Ovary (tissue), 9 donors: ENCODE data around the gene UBFD1. TPM values are rescaled to one million over a fixed set of nuclear protein-coding genes. Genes with fewer than 3 reads are reported as not detected.
"Not testable (repeated sequence)": the region's sequence is repeated elsewhere in the genome, so short reads cannot be mapped to it uniquely, and the experiment has no call there.

ENCODE experiments used
- DNase-seq, 5 donors: peaks; one replicate each; pipeline ENCODE4 v3.0.0-alpha.2; 2019 to 2020
- H3K27ac ChIP-seq, 2 donors: fragments of 200-600 bp; one replicate each; pipeline versions ENCODE4 v1.5.1 to v1.8.0; 2019 to 2022
- H3K27me3 ChIP-seq: fragments of 200-600 bp; one replicate; pipeline ENCODE4 v1.8.0; 2022
- H3K36me3 ChIP-seq: fragments of 200-600 bp; sonication (generic); one replicate; pipeline ENCODE4 v1.5.1; 2019
- H3K4me1 ChIP-seq: one replicate; pipeline ENCODE4 v1.8.1; 2013; ENCODE audit warnings: mild to moderate bottlenecking, moderate library complexity; ENCODE audit not compliant: insufficient read depth
- H3K4me3 ChIP-seq: fragments of 200-600 bp; sonication (generic); one replicate; pipeline ENCODE4 v1.5.1; 2017
- H3K9me3 ChIP-seq, 2 donors: fragments of 200-600 bp in 1 of 2; sonication (generic) in 1 of 2; one replicate each; pipeline versions ENCODE4 v1.5.1 to v1.8.1; 2013 to 2019; ENCODE audit warnings: mild to moderate bottlenecking in 1 of 2, moderate library complexity in 1 of 2
- CTCF ChIP-seq, 3 donors: fragments of 450-650 bp in 2 of 3; fragments of 200-600 bp in 1 of 3; IDR thresholded peaks; one replicate each; pipeline versions ENCODE4 v1.5.1 to v1.8.0; 2016 to 2022; ENCODE audit warnings: antibody characterized with exemption in 3 of 3, mild to moderate bottlenecking in 1 of 3
- EP300 ChIP-seq: sonication (generic); formaldehyde crosslinking; IDR thresholded peaks from one replicate; pipeline ENCODE4 v1.6.1; 2017; ENCODE audit warnings: antibody characterized with exemption
- POLR2A ChIP-seq: fragments of 450-650 bp; IDR thresholded peaks from one replicate; pipeline ENCODE4 v1.6.1; 2017; ENCODE audit warnings: antibody characterized with exemption, mild to moderate bottlenecking, moderate library complexity
- WGBS, 3 donors: extraction: QIAGEN DNeasy Blood & Tissue Kit in 1 of 3; methylation state at CpG; one replicate each; pipeline versions ENCODE4 v1.1.5 to v1.1.7; 2013 to 2017; 5-methylcytosine and 5-hydroxymethylcytosine counted together
- intact Hi-C, 4 donors: fragments of 100-400 bp; cut with DNase I; formaldehyde crosslinking; loops; one replicate each; pipeline versions ENCODE4 v1.11.0 to v1.15.1; 2022 to 2023
- polyA plus RNA-seq, 2 donors: library from polyadenylated mRNA; stranded (reverse); fragments of 200-250 nt in 1 of 2; fragments of 350-450 nt in 1 of 2; fragmentation: Illumina TruSeq in 1 of 2; extraction: RNeasy Lipid Tissue Mini Kit (QIAGEN cat#74804) in 1 of 2; gene quantifications; one replicate each; pipeline ENCODE4 v1.2.3, GENCODE V29; 2013 to 2014
- total RNA-seq, 7 donors: library from RNA; depleted of rRNA in 2 of 7; stranded (reverse); fragments of >200 nt in 2 of 7; fragmentation: NEBNext Ultra II Directional in 3 of 7; extraction: Animal tissue kit (Norgen Biotek cat#: 25700) in 3 of 7; gene quantifications; one replicate each; pipeline versions ENCODE4 v1.1.0 to v1.2.4, GENCODE V29; 2016 to 2023
- donor health status: DM: no; HTN: no; CAD: no; lungs with moderate emphysema.
- donor health status: DM: no; HTN: no; CAD: no.
- donor health status: Bipolar disorder and iron deficiency.
- donor health status: DM: yes; HTN: yes; CAD: no.
- donor health status: DM: no; HTN: no; CAD: no.
- donor health status: DM: yes; HTN: yes; CAD: no.

Gene UBFD1
- total and polyA plus RNA-seq, 9 donors: 13.8 to 67.4 (median 54.0) TPM

DNA sequence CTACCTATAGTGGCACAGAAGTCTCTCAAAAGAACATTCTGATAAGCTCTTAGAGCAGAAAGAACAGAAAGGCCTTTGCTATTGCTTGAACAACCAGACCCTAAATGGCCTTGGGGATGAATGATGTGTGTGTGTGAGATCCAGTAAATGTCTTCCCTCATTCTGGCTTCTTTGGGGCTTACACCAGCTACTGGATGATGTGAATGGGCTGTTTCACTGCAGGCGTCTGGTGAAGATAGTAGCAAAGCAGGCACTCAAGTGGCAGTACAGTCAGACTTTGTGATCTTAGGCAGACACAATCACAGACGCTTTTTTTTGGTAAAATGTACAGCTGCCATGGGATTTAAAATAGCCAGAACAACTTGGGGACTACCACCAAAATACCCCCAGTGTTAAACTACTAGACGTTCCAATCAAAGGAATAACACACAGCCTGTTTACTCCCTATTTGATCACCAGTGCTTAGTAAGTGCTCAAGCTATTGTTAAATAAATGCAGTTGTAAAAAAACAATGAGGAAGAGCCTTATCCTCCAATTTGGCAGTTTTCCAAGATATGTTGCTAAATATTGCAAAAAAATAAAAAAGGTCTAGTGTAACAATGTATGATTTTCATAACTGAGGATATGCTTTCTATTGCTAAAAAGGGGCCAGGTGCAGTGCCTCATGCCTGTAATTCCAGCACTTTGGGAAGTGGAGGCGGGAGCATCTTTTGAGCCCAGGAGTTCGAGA lies 20.7 kb downstream of the UBFD1 start:
- DNase-seq: no peak
- 34 to 46% (median 35%) methylated on average over 5 of the region's 5 CpGs for WGBS, 3 donors

GRCh38 chr16:23579371-23579770 lies 21.8 kb downstream of the UBFD1 start:
- 93 to 97% (median 95%) methylated on average over 4 of the region's 4 CpGs for WGBS, 3 donors
- DNase-seq: no peak
- no peaks in the 10 kb centered on the region for H3K27me3 ChIP-seq
- TF ChIP-seq POLR2A (no peak), CTCF (IDR thresholded peaks at IDR 0.05) (no peak), EP300 (no peak)
- intact Hi-C loops: no loop called here
- no peak overlapping the region for H3K27ac ChIP-seq
- no peaks in the 10 kb centered on the region for H3K9me3 ChIP-seq
- no peak overlapping the region for H3K4me3 ChIP-seq
- no peaks in the 10 kb centered on the region for H3K4me1 ChIP-seq
- H3K36me3 ChIP-seq: no peaks in the 10 kb centered on the region

More for the DNA sequence above, 20.7 kb downstream of the UBFD1 start:
- no peaks in the 10 kb centered on the region for H3K36me3 ChIP-seq
- no peak overlapping the region for H3K27ac ChIP-seq
- no peak for TF ChIP-seq EP300
- no peak for TF ChIP-seq CTCF (IDR thresholded peaks at IDR 0.05)
- TF ChIP-seq POLR2A: no peak
- no peaks in the 10 kb centered on the region for H3K27me3 ChIP-seq
- H3K9me3 ChIP-seq: no peaks in the 10 kb centered on the region
- H3K4me3 ChIP-seq: no peak overlapping the region
- intact Hi-C loops: no loop called here
- no peaks in the 10 kb centered on the region for H3K4me1 ChIP-seq

DNA sequence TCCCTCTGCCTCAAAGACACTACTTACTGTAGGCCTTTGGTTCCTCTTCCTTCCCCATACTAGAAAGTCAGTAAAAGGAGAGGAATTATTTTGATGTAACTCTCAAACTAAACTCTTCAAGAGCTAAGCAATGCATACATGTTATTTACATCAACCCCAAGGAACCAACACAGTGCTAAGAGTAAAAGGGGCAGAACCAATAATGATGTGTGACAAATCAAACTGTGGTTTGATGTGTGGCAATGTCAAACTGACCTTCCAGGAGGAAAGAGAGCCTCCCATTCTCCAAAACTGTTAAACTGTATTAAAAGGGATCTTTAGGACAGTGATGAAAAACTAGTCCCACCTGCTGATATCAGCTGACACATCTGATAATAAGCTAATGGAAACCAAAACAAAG lies 22.9 kb downstream of the UBFD1 start:
- Histone ChIP-seq H3K27ac (no peak overlapping the region), H3K36me3 (no peaks in the 10 kb centered on the region), H3K4me3 (no peak overlapping the region), H3K27me3 (no peaks in the 10 kb centered on the region), H3K4me1 (no peaks in the 10 kb centered on the region), H3K9me3 (no peaks in the 10 kb centered on the region)
- no peak for TF ChIP-seq POLR2A
- intact Hi-C loops: no loop called here
- DNase-seq: no peak

- Histone ChIP-seq H3K4me1 (no peaks in the 10 kb centered on the region), H3K4me3 (no peak overlapping the region), H3K27me3 (no peaks in the 10 kb centered on the region), H3K27ac (no peak overlapping the region), H3K9me3 (no peaks in the 10 kb centered on the region), H3K36me3 (no peaks in the 10 kb centered on the region)
- TF ChIP-seq POLR2A (no peak), CTCF (IDR thresholded peaks at IDR 0.05) (no peak), EP300 (no peak)
- intact Hi-C loops: no loop called here
- no peak for DNase-seq
Measured at GRCh38 chr16:23581764-23582163, 24.2 kb downstream of the UBFD1 start.

DNA sequence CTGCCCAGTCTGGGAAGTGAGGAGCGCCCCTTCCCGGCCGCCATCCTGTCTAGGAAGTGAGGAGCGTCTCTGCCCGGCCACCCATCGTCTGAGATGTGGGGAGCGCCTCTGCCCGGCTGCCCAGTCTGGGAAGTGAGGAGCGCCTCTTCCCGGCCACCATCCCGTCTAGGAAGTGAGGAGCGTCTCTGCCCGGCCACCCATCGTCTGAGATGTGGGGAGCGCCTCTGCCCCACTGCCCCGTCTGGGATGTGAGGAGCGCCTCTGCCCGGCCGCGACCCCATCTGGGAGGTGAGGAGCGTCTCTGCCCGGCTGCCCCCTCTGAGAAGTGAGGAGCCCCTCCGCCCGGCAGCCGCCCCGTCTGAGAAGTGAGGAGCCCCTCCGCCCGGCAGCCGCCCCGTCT lies 25.7 kb downstream of the UBFD1 start:
- H3K4me3 ChIP-seq, intact Hi-C loops, H3K36me3 ChIP-seq, DNase-seq, H3K9me3 ChIP-seq, H3K27ac ChIP-seq, H3K27me3 ChIP-seq, H3K4me1 ChIP-seq: not testable (repeated sequence)
- 91 to 94% (median 93%) methylated on average over 16 to 29 of the region's 30 CpGs for WGBS, 3 donors
